ENCODE measurements around the gene NEDD9.

DNA sequence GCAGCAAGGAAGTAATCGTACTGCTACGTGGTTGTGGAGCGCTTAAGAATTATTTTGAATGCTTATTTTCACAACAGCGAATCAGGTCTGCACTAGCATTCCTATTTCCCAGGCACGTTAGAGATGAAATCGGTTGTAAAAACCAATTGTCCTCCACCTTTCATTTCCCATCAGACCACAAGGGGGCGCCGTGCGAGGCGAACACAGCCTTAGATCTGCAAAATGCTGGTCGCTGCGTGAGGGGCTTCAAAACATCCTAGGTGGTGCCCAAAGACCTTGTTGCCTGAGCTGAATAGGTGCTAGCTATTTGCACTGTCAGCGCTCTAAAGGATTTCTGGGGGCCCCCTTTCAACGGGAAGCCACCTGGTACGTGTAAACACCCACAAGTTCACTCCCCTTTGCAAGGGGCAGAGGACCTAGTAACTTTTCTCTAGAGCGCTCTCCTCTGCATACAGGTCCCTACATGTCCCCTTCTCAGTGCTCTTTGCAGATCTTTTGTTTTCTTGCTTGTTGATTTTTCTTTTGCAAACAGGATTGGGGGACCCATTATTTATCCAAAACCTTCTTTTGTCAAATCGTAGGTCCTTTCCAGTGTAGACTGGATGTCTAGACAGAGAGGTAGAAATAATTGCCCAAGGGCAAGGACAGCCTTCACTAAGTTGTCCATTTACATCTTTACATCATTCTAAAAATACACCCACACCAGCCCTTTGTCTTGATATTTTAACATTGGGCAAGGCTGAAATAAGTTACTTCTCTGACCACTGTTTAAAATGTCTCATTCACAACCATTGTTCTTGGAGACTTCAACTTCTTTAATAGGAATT, 59.8 kb downstream of the NEDD9 start:
- TF ChIP-seq, protein P1, sequence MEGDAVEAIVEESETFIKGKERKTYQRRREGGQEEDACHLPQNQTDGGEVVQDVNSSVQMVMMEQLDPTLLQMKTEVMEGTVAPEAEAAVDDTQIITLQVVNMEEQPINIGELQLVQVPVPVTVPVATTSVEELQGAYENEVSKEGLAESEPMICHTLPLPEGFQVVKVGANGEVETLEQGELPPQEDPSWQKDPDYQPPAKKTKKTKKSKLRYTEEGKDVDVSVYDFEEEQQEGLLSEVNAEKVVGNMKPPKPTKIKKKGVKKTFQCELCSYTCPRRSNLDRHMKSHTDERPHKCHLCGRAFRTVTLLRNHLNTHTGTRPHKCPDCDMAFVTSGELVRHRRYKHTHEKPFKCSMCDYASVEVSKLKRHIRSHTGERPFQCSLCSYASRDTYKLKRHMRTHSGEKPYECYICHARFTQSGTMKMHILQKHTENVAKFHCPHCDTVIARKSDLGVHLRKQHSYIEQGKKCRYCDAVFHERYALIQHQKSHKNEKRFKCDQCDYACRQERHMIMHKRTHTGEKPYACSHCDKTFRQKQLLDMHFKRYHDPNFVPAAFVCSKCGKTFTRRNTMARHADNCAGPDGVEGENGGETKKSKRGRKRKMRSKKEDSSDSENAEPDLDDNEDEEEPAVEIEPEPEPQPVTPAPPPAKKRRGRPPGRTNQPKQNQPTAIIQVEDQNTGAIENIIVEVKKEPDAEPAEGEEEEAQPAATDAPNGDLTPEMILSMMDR (IDR thresholded peaks at IDR 0.05; ENCODE audit: low read depth, low read length, missing input control) = peak; percentile 87
- TF ChIP-seq YY1 (IDR thresholded peaks at IDR 0.05) (no peak), RAD21 (IDR thresholded peaks at IDR 0.05) (peak; percentile 92 to 93), JUND (IDR thresholded peaks at IDR 0.05) (no peak), RXRA (IDR thresholded peaks at IDR 0.05) (peak in 1 of 2 donors; percentile 13)
- TF ChIP-seq, protein P2, sequence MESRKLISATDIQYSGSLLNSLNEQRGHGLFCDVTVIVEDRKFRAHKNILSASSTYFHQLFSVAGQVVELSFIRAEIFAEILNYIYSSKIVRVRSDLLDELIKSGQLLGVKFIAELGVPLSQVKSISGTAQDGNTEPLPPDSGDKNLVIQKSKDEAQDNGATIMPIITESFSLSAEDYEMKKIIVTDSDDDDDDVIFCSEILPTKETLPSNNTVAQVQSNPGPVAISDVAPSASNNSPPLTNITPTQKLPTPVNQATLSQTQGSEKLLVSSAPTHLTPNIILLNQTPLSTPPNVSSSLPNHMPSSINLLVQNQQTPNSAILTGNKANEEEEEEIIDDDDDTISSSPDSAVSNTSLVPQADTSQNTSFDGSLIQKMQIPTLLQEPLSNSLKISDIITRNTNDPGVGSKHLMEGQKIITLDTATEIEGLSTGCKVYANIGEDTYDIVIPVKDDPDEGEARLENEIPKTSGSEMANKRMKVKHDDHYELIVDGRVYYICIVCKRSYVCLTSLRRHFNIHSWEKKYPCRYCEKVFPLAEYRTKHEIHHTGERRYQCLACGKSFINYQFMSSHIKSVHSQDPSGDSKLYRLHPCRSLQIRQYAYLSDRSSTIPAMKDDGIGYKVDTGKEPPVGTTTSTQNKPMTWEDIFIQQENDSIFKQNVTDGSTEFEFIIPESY (IDR thresholded peaks at IDR 0.05) = no peak

All from liver (tissue), 3 donors.